ENCODE data around the gene HS6ST3.

Gene HS6ST3

GRCh38 chr13:96539791-96540190, 449.9 kb downstream of the HS6ST3 start:
- no peaks in the 10 kb centered on the region for H3K36me3 ChIP-seq (ENCODE audit: control insufficient read depth, insufficient read depth, low read length)
- H3K27me3 ChIP-seq (ENCODE audit: control insufficient read depth, insufficient read depth, low read length), result no peaks in the 10 kb centered on the region
- H3K27ac ChIP-seq (ENCODE audit: low read depth, low read length), result no peak overlapping the region
- H3K9ac ChIP-seq (ENCODE audit: low read length), result no peak overlapping the region
- H3K4me3 ChIP-seq (ENCODE audit: low read depth, low read length), result no peak overlapping the region
- no peaks in the 10 kb centered on the region for H3K4me1 ChIP-seq (ENCODE audit: control insufficient read depth, insufficient read depth, low read length)
- no peaks in the 10 kb centered on the region for H3K9me3 ChIP-seq (ENCODE audit: control insufficient read depth, insufficient read depth, low read depth, low read length)

- Histone ChIP-seq H3K27me3 (ENCODE audit: control insufficient read depth, insufficient read depth, low read length) (no peaks in the 10 kb centered on the region), H3K9me3 (ENCODE audit: control insufficient read depth, insufficient read depth, low read depth, low read length) (no peaks in the 10 kb centered on the region), H3K36me3 (ENCODE audit: control insufficient read depth, insufficient read depth, low read length) (no peaks in the 10 kb centered on the region)
Observed at GRCh38 chr13:96540670-96541069, 450.8 kb downstream of the HS6ST3 start.

GRCh38 chr13:96542986-96543385, 453.1 kb downstream of the HS6ST3 start:
- Histone ChIP-seq H3K9ac (ENCODE audit: low read length) (no peak overlapping the region), H3K27ac (ENCODE audit: low read depth, low read length) (no peak overlapping the region), H3K4me1 (ENCODE audit: control insufficient read depth, insufficient read depth, low read length) (no peaks in the 10 kb centered on the region), H3K4me3 (ENCODE audit: low read depth, low read length) (no peak overlapping the region), H3K9me3 (ENCODE audit: control insufficient read depth, insufficient read depth, low read depth, low read length) (no peaks in the 10 kb centered on the region), H3K27me3 (ENCODE audit: control insufficient read depth, insufficient read depth, low read length) (no peaks in the 10 kb centered on the region), H3K36me3 (ENCODE audit: control insufficient read depth, insufficient read depth, low read length) (no peaks in the 10 kb centered on the region)

More at GRCh38 chr13:96540670-96541069, 450.8 kb downstream of the HS6ST3 start:
- no peak overlapping the region for H3K27ac ChIP-seq (ENCODE audit: low read depth, low read length)
- no peaks in the 10 kb centered on the region for H3K4me1 ChIP-seq (ENCODE audit: control insufficient read depth, insufficient read depth, low read length)
- H3K4me3 ChIP-seq (ENCODE audit: low read depth, low read length), result no peak overlapping the region
- H3K9ac ChIP-seq (ENCODE audit: low read length), result no peak overlapping the region

- no peak overlapping the region for H3K4me3 ChIP-seq (ENCODE audit: low read depth, low read length)
- H3K27ac ChIP-seq (ENCODE audit: low read depth, low read length), result no peak overlapping the region
- H3K27me3 ChIP-seq (ENCODE audit: control insufficient read depth, insufficient read depth, low read length), result no peaks in the 10 kb centered on the region
- H3K9ac ChIP-seq (ENCODE audit: low read length), result no peak overlapping the region
- no peaks in the 10 kb centered on the region for H3K4me1 ChIP-seq (ENCODE audit: control insufficient read depth, insufficient read depth, low read length)
- no peaks in the 10 kb centered on the region for H3K9me3 ChIP-seq (ENCODE audit: control insufficient read depth, insufficient read depth, low read depth, low read length)
- H3K36me3 ChIP-seq (ENCODE audit: control insufficient read depth, insufficient read depth, low read length), result no peaks in the 10 kb centered on the region
Observed at GRCh38 chr13:96544957-96545356, 455.1 kb downstream of the HS6ST3 start.

- no peaks in the 10 kb centered on the region for H3K4me1 ChIP-seq (ENCODE audit: control insufficient read depth, insufficient read depth, low read length)
- H3K4me3 ChIP-seq (ENCODE audit: low read depth, low read length), result no peak overlapping the region
- H3K36me3 ChIP-seq (ENCODE audit: control insufficient read depth, insufficient read depth, low read length), result no peaks in the 10 kb centered on the region
- no peaks in the 10 kb centered on the region for H3K9me3 ChIP-seq (ENCODE audit: control insufficient read depth, insufficient read depth, low read depth, low read length)
- no peak overlapping the region for H3K27ac ChIP-seq (ENCODE audit: low read depth, low read length)
- H3K27me3 ChIP-seq (ENCODE audit: control insufficient read depth, insufficient read depth, low read length), result no peaks in the 10 kb centered on the region
- no peak overlapping the region for H3K9ac ChIP-seq (ENCODE audit: low read length)
Observed at GRCh38 chr13:96546463-96546862, 456.6 kb downstream of the HS6ST3 start.

GRCh38 chr13:96551546-96551945, 461.6 kb downstream of the HS6ST3 start:
- Histone ChIP-seq H3K4me1 (ENCODE audit: control insufficient read depth, insufficient read depth, low read length) (no peaks in the 10 kb centered on the region), H3K4me3 (ENCODE audit: low read depth, low read length) (no peak overlapping the region), H3K9me3 (ENCODE audit: control insufficient read depth, insufficient read depth, low read depth, low read length) (no peaks in the 10 kb centered on the region), H3K27me3 (ENCODE audit: control insufficient read depth, insufficient read depth, low read length) (no peaks in the 10 kb centered on the region), H3K27ac (ENCODE audit: low read depth, low read length) (no peak overlapping the region), H3K9ac (ENCODE audit: low read length) (no peak overlapping the region), H3K36me3 (ENCODE audit: control insufficient read depth, insufficient read depth, low read length) (no peaks in the 10 kb centered on the region)

GRCh38 chr13:96552559-96552958, 462.7 kb downstream of the HS6ST3 start:
- Histone ChIP-seq H3K27me3 (ENCODE audit: control insufficient read depth, insufficient read depth, low read length) (no peaks in the 10 kb centered on the region), H3K4me1 (ENCODE audit: control insufficient read depth, insufficient read depth, low read length) (no peaks in the 10 kb centered on the region), H3K9ac (ENCODE audit: low read length) (no peak overlapping the region), H3K27ac (ENCODE audit: low read depth, low read length) (no peak overlapping the region), H3K9me3 (ENCODE audit: control insufficient read depth, insufficient read depth, low read depth, low read length) (no peaks in the 10 kb centered on the region), H3K4me3 (ENCODE audit: low read depth, low read length) (no peak overlapping the region), H3K36me3 (ENCODE audit: control insufficient read depth, insufficient read depth, low read length) (no peaks in the 10 kb centered on the region)

GRCh38 chr13:96553796-96554195, 463.9 kb downstream of the HS6ST3 start:
- no peak overlapping the region for H3K27ac ChIP-seq (ENCODE audit: low read depth, low read length)
- no peaks in the 10 kb centered on the region for H3K9me3 ChIP-seq (ENCODE audit: control insufficient read depth, insufficient read depth, low read depth, low read length)
- H3K9ac ChIP-seq (ENCODE audit: low read length), result no peak overlapping the region
- H3K4me1 ChIP-seq (ENCODE audit: control insufficient read depth, insufficient read depth, low read length), result no peaks in the 10 kb centered on the region
- no peaks in the 10 kb centered on the region for H3K36me3 ChIP-seq (ENCODE audit: control insufficient read depth, insufficient read depth, low read length)
- H3K27me3 ChIP-seq (ENCODE audit: control insufficient read depth, insufficient read depth, low read length), result no peaks in the 10 kb centered on the region
- H3K4me3 ChIP-seq (ENCODE audit: low read depth, low read length), result no peak overlapping the region

- no peak overlapping the region for H3K9ac ChIP-seq (ENCODE audit: low read length)
- H3K27me3 ChIP-seq (ENCODE audit: control insufficient read depth, insufficient read depth, low read length), result no peaks in the 10 kb centered on the region
- no peaks in the 10 kb centered on the region for H3K36me3 ChIP-seq (ENCODE audit: control insufficient read depth, insufficient read depth, low read length)
- H3K27ac ChIP-seq (ENCODE audit: low read depth, low read length), result no peak overlapping the region
- H3K4me3 ChIP-seq (ENCODE audit: low read depth, low read length), result no peak overlapping the region
- H3K9me3 ChIP-seq (ENCODE audit: control insufficient read depth, insufficient read depth, low read depth, low read length), result no peaks in the 10 kb centered on the region
- no peaks in the 10 kb centered on the region for H3K4me1 ChIP-seq (ENCODE audit: control insufficient read depth, insufficient read depth, low read length)
Observed at GRCh38 chr13:96573563-96573962, 483.7 kb downstream of the HS6ST3 start.

- no peaks in the 10 kb centered on the region for H3K36me3 ChIP-seq (ENCODE audit: control insufficient read depth, insufficient read depth, low read length)
- H3K27ac ChIP-seq (ENCODE audit: low read depth, low read length), result no peak overlapping the region
- H3K9me3 ChIP-seq (ENCODE audit: control insufficient read depth, insufficient read depth, low read depth, low read length), result no peaks in the 10 kb centered on the region
- H3K4me3 ChIP-seq (ENCODE audit: low read depth, low read length), result no peak overlapping the region
- no peaks in the 10 kb centered on the region for H3K4me1 ChIP-seq (ENCODE audit: control insufficient read depth, insufficient read depth, low read length)
- no peak overlapping the region for H3K9ac ChIP-seq (ENCODE audit: low read length)
- no peaks in the 10 kb centered on the region for H3K27me3 ChIP-seq (ENCODE audit: control insufficient read depth, insufficient read depth, low read length)
Observed at GRCh38 chr13:96575423-96576320, 485.8 kb downstream of the HS6ST3 start.

GRCh38 chr13:96581741-96582140, 491.8 kb downstream of the HS6ST3 start:
- Histone ChIP-seq H3K4me3 (ENCODE audit: low read depth, low read length) (no peak overlapping the region), H3K36me3 (ENCODE audit: control insufficient read depth, insufficient read depth, low read length) (no peaks in the 10 kb centered on the region), H3K9ac (ENCODE audit: low read length) (no peak overlapping the region), H3K27me3 (ENCODE audit: control insufficient read depth, insufficient read depth, low read length) (no peaks in the 10 kb centered on the region), H3K4me1 (ENCODE audit: control insufficient read depth, insufficient read depth, low read length) (no peaks in the 10 kb centered on the region), H3K9me3 (ENCODE audit: control insufficient read depth, insufficient read depth, low read depth, low read length) (no peaks in the 10 kb centered on the region), H3K27ac (ENCODE audit: low read depth, low read length) (no peak overlapping the region)

All from HUES6 (cell line).